GM21825 (cell line): ENCODE measurements around the gene ST8SIA5.
"Not testable (repeated sequence)": the region's sequence is repeated elsewhere in the genome, so short reads cannot be mapped to it uniquely, and the experiment has no call there.

Experiments
- ATAC-seq: cut with Tn5 transposase; IDR thresholded peaks from one replicate; pipeline ENCODE4 v1.9.1; 2021; ENCODE audit warnings: mild to moderate bottlenecking, moderate library complexity; ENCODE audit not compliant: unreplicated experiment

The ST8SIA5 gene, protein sequence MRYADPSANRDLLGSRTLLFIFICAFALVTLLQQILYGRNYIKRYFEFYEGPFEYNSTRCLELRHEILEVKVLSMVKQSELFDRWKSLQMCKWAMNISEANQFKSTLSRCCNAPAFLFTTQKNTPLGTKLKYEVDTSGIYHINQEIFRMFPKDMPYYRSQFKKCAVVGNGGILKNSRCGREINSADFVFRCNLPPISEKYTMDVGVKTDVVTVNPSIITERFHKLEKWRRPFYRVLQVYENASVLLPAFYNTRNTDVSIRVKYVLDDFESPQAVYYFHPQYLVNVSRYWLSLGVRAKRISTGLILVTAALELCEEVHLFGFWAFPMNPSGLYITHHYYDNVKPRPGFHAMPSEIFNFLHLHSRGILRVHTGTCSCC

DNA sequence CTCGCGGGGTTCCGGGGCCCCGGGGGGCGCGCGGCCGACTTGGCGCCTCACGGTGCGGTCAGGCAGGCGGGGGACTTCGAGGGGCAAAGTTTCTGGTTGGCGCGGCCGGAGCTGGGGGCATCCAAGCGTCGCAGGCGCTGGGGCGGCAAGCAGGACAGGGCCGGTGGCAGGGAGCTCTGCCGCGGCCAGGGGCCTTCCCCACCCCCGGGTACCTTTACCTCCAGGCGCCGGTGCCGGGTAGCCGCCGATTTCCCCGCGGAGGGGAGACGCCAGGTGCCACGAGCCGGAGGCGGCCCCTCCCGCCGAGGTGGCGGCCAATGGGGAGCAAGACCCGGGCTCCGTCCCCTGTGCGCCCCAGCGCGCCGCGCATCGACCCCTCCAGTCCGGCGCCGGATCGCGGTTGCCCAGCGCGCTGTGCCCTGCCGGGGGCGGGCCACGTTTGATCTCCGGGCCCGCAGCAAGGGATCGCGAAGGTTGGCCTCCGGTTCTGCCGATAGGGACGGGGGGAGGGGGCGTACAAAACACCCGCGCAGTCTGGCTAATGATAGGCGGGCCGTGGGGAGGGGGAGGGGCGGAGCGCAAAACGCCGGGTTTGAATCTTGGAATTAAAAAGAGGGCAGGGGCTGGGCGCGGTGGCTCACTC lies at the start of gene ST8SIA5:
Gene ST8SIA5, minus strand, starts transcription at position 495 of the 643 bp plus-strand sequence. CDS start 545 bp downstream, outside the sequence.
- no peak for ATAC-seq

DNA sequence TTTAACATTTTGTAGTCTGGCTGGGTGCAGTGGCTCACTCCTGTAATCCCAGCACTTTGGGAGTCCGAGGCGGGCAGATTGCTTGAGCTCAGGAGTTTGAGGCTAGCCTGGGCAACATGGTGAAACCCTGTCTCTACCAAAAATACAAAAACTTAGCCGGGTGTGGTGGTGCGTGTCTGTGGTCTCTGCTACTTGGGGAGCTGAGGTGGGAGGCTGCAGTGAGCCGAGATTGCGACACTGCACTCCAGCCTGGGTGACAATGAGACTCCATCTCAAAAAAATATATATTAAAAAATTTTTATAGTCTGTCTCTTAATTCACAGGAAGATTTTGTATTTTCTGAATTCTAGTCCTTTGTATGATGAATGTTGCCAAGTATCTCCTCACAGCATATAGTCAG lies 39.1 kb upstream of the ST8SIA5 start:
- not testable (repeated sequence) for ATAC-seq

DNA sequence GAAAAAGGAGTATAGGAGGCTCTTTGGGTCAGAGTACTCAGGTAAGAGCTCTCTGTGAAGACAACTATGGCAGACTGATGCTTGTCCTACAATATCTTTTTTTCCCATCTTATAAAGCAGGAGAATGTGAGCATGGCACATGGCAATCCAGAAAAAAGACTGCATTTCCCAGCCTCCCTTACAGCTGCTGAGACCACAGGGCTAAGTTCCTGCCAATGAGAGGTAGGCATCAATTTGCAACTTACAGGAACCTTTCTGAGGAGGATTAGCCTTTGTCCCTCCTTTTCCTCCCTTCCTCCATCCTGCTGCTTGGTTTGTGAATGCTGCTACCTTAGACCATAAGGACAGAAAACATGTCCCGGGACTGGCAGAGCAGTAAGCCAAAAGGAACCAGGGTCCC lies 37.8 kb upstream of the ST8SIA5 start:
- ATAC-seq: no peak

DNA sequence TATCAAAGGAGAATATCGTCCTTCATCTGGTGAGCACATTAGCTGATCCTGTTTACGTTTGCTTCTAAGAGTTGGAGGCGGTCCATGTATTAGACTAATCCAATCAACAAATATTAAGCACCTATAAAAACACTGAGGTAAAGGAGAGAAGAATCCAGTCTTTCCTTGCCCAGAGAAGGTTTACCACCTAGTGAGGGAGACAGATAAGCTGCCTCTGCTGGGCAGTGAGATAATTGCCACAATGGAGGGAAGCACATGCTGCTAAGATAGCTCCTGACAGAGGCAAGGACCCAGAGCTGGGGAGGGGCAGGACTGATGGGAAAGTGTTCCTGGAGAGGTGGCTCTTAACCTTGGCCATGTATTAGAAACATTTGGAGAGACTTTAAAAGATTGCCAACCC lies 36.7 kb upstream of the ST8SIA5 start:
- ATAC-seq: no peak

DNA sequence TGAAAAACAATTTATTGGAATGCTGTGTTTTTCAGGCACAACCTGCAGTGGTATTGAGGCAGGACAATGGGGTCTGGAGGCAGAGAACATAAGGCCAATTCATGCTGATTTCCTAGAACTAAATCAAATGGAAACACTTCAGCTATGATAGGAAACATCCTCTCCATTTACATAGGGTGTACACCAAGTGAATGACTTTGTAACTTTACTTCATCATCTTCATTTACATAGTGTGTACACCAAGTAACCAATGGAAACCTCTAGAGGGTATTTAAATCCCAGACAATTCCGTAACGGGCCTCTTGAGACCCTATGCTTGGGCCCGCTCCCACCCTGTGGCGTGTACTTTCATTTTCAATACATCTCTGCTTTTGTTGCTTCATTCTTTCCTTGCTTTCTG lies 32.2 kb upstream of the ST8SIA5 start:
- no peak for ATAC-seq

DNA sequence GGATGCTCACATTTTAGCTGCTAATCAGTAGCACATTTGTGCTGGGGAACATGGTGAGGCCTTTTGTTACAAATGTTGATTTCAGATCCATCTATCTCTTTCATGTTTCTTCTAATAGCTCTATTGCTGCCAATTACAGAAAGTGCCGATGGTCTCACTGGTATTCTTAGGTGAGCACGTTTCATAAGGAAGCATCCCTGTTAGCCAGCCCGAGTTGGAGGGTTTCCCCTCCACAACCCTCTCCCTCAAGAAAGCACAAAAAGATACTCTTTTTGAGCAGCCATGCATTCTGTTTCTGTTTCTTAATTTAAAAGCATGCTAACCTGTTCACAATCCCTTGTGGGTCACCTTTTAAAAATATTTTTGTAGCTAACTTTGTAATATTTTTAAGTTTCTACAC lies 30.8 kb upstream of the ST8SIA5 start:
- no peak for ATAC-seq

DNA sequence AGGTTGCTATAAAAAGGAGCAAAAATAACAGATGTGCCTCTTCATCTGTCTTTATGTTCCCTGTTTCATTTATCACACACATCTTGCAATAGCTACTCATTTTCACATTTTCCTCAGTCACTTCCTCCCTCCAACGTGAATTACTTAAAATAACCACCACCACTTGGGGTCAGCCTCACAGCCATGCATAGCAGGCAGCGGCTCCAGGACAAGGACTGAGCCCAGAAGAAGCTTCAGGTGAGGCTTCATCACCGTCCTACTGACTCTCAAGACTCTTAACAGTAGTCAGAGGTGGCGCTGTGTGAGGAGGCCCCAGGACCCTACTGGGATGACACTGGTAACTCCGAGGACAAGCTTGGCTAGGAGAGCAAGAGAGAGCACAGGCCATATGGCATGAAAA lies 15.5 kb upstream of the ST8SIA5 start:
- ATAC-seq: no peak

DNA sequence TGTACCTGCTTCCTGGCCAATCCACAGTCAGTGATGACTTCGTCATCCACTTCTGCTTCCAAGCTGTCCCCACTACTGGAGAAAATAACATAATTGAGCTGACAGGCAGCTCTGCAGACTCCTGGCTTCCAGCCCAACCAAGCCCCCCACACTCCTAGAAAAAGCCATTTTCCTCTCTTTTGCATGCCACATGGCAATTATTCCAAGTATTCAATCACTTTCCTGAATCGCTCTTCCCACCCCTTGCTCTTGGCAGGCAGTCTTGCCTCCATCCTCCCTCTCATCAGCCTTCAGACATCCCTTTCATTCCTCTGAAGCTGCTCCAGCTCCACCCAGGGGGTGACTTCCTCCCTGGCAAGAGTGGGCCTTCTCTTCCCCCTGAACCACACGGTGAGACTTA lies 14.3 kb upstream of the ST8SIA5 start:
- ATAC-seq: no peak

DNA sequence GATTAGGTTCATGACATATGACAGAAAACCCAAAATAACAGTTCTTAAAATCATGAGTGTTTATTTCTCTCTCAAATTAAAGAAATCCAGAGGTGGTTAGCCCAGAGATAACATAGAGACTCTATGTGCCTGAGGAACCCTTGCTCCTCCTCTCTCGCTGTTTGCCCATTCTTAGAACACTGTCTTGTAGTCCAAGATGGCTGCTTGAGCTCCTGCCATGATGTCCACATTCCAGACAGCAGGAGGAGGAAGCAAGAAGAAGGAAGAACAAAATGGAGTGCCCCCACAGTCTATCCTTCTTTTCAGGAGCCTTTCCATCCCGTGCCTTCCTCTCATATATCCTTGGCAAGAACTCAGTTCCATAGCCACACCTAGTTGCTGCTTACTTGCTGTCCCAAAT lies 13.9 kb upstream of the ST8SIA5 start:
- no peak for ATAC-seq

DNA sequence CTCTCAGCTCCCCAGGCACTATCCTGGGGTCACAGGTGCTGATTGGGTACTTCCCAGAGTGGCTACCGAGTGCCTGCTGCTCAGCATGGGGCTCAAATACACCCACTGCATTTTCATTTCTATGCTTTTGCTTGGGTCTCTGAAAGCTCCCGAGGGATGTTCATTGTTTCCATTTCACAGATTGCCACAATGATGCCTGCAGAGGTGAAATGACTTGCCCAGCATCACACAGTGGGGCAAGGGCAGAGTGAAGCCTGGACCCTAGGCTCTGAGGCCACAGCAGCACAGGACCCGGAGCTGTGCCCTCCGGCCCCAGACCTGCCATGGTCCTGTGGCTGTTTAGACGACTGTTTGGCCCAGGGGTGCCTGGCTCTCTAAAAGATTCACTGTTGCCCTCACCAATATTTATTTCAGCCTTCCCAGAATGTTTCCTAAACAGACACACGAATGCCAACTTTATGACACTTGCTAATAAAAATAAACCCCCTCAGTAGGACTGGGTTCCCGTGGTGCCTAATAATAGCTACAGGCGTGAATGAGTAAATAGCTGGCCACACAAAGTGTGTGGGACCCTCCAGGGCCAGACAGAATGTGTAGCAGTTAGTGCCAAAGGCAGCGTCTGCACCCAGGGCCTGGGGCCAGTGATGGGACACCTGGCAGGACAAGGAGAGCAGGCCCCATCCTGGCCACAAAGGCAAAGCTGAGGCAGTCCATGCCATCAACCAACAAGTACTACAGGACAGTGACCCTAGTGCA lies 11.5 kb upstream of the ST8SIA5 start:
- no peak for ATAC-seq

DNA sequence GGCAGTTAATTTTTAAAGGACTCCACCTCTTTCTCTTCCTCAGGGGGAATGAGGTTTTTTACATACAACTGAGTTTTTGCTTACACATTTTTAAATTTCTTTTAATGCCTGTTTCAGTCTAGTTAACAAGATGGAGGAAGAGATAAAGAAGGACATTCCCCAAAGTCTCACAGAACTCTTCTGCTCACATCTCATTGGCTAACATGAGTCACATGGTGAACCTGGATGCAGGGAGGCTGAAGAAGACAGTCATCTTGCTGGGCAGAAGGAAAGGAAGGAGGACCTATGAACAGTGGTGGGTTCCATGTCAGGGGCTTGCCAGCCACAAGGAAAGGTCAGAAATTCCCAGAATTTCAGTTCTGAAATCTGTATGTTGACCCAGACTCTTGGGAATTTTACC lies 10.4 kb upstream of the ST8SIA5 start:
- no peak for ATAC-seq

DNA sequence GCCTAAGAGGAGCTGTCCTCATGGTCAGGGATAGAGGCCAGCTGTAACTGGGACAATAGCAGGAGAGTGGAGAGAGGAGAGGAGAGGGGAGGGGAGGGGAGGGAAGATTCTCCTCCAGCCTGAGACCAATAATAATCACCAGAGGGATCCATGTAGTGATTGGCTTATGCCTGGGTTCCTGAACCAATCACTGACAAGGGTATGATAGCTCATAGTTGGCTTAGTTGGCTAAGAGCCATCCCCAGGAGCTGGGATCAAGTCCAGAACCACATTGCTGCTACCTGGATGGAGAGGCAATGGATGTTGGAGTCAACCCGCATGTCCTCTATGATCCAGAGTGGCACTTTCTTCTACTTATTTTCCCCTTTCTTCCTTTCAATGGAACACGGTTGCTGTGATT lies 7.7 kb upstream of the ST8SIA5 start:
- ATAC-seq: no peak

DNA sequence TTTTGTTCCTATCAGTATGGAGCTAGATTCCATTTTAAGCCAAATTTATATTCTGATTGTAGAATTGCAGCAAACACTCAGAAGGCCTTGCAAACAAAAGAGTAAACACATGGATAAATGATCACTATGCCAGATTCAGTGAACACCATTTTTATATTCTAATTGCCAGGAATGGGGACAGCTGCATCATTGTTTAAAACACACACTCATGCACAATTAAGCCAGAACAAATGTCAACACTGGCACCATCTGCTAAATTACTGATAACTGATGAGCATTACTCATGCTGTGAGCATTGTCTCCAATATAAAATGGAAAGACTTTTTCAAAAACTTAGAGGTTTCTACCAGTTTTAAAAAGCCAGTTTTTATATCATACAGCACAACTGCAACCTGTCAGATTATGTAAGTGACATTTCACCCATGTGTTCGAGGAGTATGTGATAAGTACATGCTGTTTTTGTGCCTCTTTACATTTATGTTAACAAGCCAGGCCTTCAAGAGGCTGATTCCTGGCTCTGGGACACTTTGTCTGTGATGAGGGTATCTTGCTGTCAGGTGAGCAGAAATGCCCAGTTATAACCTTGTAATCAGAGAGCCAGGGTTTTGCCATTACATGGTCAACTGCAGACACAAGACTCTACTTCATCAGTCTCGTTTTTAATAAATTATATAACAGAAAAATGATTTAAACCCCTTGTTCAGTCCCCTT lies 4.4 kb upstream of the ST8SIA5 start:
- no peak for ATAC-seq

DNA sequence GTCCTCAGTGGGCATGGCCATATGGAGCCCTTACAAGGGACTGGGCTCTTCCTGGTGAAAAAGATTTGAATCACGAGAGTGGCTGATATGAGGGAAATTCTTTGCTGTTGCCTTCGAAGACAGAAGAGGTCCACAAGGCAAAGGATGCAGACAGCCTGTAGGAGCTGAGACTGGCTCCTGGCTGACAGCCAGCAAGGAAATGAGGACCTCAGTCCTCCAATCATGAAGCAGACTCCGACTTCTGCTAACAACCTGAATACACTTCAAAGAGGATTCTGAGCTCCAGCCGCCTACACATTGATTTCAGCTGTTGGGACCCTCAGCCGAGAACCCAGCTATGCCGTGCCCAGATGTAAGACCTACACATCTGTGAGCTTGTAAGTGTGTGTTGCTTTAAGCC lies 3.0 kb upstream of the ST8SIA5 start:
- no peak for ATAC-seq

DNA sequence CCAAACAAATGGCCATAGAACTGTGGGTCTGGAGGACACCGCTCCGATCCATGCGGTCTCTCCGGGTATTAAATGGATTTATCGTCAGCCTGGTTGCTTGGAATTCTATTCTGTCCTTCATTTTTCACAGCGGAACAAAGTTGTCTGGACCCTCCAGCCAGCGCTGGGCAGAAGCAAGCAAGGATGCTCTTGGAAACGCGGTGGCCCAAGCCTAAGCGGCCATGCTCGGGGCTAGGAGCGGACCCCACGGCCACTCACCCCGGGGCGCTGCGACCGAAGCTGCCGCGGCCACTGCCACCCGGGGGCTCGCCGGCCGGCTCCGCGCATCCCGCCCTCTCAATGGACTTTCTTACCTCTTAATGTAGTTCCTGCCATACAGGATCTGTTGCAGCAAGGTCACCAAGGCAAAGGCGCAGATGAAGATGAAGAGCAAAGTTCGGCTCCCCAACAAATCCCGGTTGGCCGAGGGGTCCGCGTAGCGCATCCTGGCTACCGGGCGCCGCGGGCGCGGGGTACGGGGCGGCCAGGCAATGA lies 761 bp downstream of the ST8SIA5 start:
- ATAC-seq: no peak

DNA sequence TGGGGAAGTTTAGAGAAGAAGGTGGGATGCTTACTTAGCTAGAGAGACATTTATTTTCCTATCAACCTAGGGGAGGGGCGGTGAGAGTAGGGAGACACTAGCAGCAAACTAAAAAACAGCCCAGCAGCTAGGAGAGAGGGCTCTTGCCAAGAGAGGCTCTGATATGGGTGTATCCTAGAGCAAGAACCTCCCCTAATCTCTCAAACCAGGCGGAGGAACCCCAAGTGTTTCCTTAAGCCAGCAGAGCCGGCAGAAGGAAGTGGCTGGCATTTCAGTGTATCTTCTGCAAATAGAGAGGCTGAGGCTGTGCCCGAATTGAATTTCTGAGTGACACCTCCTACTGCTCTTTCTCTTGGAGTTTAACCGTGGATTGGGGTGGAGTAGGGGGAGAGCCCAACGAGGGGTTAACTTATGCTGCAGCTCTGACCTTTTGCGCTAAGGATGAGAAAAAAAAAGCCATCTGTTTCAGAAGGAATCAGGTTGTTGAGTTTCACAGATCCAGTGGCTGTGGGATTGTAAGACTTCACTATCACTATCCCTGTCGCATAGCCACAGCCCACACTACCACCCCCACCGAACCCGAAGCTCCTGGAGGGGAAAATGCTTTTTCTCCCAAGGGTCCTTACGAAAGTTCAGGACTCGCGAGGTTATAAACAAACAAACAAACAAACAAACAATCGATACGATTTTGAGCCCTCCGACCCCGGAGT lies 1.4 kb downstream of the ST8SIA5 start:
- no peak for ATAC-seq

DNA sequence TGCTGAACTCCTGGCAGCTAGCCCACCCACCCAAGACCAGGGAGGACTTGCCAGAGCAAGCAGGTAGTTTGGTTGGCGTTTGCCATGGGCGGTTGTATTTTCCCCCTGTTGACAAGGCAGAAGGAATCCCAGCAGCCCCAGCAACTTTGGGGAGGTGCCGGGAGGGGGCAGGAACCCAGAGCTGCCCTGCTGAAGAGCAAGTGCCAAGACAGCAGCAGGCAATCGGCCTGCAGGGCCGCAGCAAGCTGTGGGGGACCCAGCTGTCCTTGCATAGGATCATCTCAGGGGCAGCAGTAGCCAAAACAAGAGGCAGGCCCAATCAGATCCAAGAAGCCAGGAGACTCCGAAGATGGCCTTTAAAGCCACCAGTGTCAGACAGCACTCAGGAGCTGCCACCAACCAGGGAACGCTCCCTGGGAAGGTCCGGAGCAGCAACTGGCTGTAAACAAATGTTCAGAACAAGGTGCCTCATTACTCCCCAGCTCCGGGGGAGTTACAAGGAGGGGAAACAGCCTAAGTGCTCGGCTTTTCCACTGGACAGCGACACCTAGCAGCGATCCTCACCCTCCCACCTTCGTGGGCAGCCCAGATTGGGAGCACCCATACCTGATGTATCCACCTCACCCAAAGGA lies 2.1 kb downstream of the ST8SIA5 start:
- no peak for ATAC-seq

DNA sequence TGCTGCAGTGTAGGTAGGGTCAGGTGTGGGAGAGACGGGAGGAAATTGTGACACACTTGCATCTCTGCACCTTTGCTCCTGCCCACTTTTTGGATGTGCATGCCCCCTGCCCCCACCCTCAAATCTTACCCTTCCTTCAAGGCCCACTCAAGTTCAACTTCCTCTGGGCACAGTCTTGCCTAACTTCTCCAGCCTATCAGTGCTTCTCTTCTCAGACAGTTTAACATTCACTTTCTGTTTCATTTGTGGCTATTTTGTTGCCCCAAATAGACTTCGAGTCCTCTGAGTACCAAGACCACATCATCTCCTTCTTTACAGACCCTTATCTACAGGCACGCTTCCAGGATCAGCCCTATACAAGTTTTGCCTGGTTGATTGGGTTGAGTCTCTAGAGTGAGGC lies 2.7 kb downstream of the ST8SIA5 start:
- ATAC-seq: peak; percentile 71

DNA sequence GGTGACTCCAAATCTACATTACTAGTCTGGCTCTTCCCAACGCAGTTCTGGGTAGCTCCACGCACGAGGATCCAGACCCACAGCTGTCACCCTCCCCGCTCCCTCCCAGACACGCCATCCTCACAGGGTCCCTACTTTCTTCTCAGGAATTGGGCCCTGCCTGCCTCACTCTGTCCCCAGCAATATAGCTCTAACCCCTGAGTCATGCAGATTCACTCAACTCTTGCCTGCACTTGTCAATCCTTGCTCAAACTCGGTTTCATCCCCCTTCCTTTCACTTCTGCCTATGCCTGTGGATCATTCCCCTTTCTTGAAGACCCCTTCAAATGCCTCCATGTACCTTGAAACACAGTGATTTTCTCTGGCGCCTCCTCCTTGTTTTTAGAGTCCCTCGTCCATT lies 5.0 kb downstream of the ST8SIA5 start:
- no peak for ATAC-seq

DNA sequence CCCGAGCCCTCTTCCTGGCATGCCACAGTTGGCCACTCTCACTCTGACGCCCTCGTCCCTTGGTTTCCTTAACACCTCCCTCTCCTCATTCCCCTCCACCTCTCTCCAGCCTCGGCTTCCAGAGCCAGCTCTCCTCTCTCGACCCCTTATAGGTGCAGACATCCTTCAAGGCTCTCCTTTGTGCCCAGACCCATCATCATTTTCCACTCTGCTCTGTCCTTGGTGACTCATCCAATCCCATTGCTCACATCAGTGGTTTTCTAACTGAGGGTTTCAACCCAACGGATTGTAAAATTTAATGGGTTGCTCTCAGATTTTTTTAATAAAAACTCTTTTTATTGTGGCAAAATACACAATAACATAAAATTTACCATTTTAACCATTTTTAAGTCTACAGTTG lies 6.2 kb downstream of the ST8SIA5 start:
- ATAC-seq: no peak
